Naive thymus-derived CD8-positive, alpha-beta T cell (primary cell): ENCODE results near the gene BRDT. TPM values are rescaled to one million over a fixed set of nuclear protein-coding genes. Genes with fewer than 3 reads are reported as not detected.

Experiments used
- ATAC-seq, 2 donors: fragments of 150-1000 bp; cut with Tn5 transposase in 1 of 2; sonication (Bioruptor Pico), chemical (Tn5 transposase) in 1 of 2; 1 replicate in 1 of 2; 2 replicates in 1 of 2; pipeline ENCODE4 v1.10.0; 2021; ENCODE audit warnings: mild to moderate bottlenecking in 2 of 2, moderate library complexity in 2 of 2
- POLR2A ChIA-PET: fragments of 350-600 bp; sonication (Branson Sonifier 250); formaldehyde crosslinking; loops from one replicate; lab custom pipeline; 2021; ENCODE audit warnings: antibody characterized with exemption; lab: Charles Lee
- DNase-seq, 10 donors: peaks; one replicate each; pipeline versions ENCODE4 v3.0.0 to v3.0.0-alpha.2; 2020 to 2022
- H3K27ac Mint-ChIP-seq, 10 donors: one replicate each; pipeline ENCODE4 v1.8.0; 2020 to 2022; ENCODE audit warnings: mild to moderate bottlenecking in 10 of 10, mixed read lengths in 10 of 10, moderate library complexity in 4 of 10, inconsistent platforms in 1 of 10
- H3K27me3 Mint-ChIP-seq, 5 donors: one replicate each; pipeline ENCODE4 v1.8.0; 2021 to 2022; ENCODE audit warnings: mixed read lengths in 5 of 5
- H3K36me3 Mint-ChIP-seq, 3 donors: one replicate each; pipeline ENCODE4 v1.8.0; 2020 to 2022; ENCODE audit warnings: mixed read lengths in 3 of 3, mild to moderate bottlenecking in 2 of 3, inconsistent platforms in 1 of 3
- H3K4me1 Mint-ChIP-seq, 4 donors: one replicate each; pipeline ENCODE4 v1.8.0; 2021 to 2022; ENCODE audit warnings: mixed read lengths in 4 of 4
- H3K4me3 Mint-ChIP-seq, 10 donors: one replicate each; pipeline ENCODE4 v1.8.0; 2020 to 2022; ENCODE audit warnings: mild to moderate bottlenecking in 10 of 10, mixed read lengths in 10 of 10, moderate library complexity in 6 of 10, inconsistent platforms in 1 of 10
- H3K9me3 Mint-ChIP-seq, 9 donors: one replicate each; pipeline ENCODE4 v1.8.0; 2020 to 2022; ENCODE audit warnings: mixed read lengths in 9 of 9, mild to moderate bottlenecking in 3 of 9, inconsistent platforms in 1 of 9, moderate library complexity in 1 of 9
- polyA plus RNA-seq, 3 donors: library from polyadenylated mRNA; unstranded; fragments of 300-500 nt; fragmentation: Illumina TruSeq; gene quantifications; one replicate each; pipeline ENCODE4 v1.2.3, GENCODE V29; 2021
- total RNA-seq, 8 experiments: library from RNA in 2 of 8; stranded (reverse) in 2 of 8; gene quantifications; one replicate each; pipeline ENCODE4 v1.2.3 and lab custom pipeline; 2021 to 2026

Gene BRDT
- total RNA-seq, result not detected
- polyA plus RNA-seq, result not detected
- total RNA-seq (lab: John Stamatoyannopoulos, UW), result 0 reads per million in 6 experiments

DNA sequence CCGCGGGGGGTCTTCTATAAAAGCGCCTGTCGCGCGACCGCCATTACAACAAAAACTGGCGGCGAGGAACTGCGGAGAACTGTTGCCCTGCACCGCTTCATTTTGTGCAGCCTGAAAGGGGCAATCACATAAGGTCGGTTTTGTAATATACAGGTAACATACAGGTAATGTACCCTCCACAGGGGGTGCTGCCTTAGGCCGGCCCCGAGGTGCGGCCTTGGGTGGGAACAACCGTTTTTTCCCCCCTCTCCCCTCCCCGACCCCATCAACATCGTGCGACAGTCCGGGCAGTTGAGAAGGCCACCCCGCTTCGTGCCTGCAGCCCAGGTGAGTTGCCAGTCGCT, at the start of gene BRDT:
BRDT (plus strand) TSS at position 46 of the 344 bp plus-strand sequence. CDS start 13,354 bp downstream, outside the sequence.
- H3K4me3 Mint-ChIP-seq, result peak within 1 kb of the TSS; percentile 50 to 81 (median 58)
- ATAC-seq (no peak), DNase-seq (no peak)
- H3K36me3 Mint-ChIP-seq, result peaks cover 0 to 6% (median 1%) of the 10 kb centered on the region in 3 donors
- peak within 1 kb of the TSS; percentile 55 to 96 (median 86) for H3K27ac Mint-ChIP-seq
- H3K9me3 Mint-ChIP-seq, result peaks cover 0 to 4% (median 0%) of the 10 kb centered on the region in 9 donors
- H3K4me1 Mint-ChIP-seq, result peaks cover 9 to 15% (median 11%) of the 10 kb centered on the region in 4 donors
- H3K27me3 Mint-ChIP-seq, result peaks cover 0 to 5% (median 0%) of the 10 kb centered on the region in 5 donors
- POLR2A ChIA-PET, result no interaction called here

DNA sequence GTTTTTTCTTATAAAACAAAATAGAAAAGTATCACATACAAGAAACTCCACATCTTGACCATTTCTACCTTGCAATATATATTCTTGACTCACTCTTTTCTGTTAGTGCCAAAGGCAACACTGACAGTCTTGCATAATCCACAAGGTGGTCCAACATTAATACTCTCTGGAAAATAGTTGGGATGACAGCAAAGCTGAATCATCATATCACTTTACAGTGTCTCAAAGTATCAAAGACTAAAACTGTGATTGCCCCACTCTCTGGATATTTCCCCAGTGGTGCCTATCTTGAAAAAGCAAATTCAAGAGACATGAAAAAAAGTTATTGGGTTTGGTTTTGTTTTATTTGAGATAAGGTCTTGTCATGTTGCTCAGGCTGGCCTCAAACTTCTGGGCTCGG, 48.6 kb upstream of the BRDT start:
- no peak for ATAC-seq
- Mint-ChIP-seq H3K4me3 (no peak overlapping the region), H3K9me3 (no peaks in the 10 kb centered on the region)

DNA sequence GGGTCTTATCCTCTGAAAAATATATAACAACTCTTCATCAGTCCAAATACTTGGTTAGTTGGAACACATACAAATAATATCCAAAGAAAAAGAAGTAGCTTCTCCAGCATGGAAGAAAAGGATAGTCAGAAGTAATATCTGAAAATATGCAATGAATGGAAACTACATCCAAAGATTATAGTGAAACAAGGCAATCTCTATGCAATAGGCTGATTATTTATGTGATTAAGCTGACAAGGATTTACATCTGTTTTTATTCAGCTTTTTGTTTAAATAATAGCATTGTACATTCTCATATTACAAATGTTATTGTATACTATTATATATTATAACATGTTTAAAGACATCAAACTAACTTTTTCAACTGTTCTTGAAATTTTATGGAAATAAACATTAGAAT, 48.0 kb upstream of the BRDT start:
- Mint-ChIP-seq H3K27me3 (peaks cover 0 to 5% (median 3%) of the 10 kb centered on the region in 5 donors), H3K9me3 (no peaks in the 10 kb centered on the region), H3K36me3 (no peaks in the 10 kb centered on the region), H3K4me1 (peaks cover 0 to 2% (median 0%) of the 10 kb centered on the region in 4 donors), H3K27ac (no peak overlapping the region), H3K4me3 (no peak overlapping the region)
- DNase-seq (no peak), ATAC-seq (no peak)
- POLR2A ChIA-PET, result interaction anchor here (1.1 kb wide), 1 partner anchor 97 kb away, joined by 3 read pairs; no protein-coding TSS in a partner anchor

More for the DNA sequence above, 48.6 kb upstream of the BRDT start:
- POLR2A ChIA-PET, result no interaction called here
- no peak overlapping the region for H3K27ac Mint-ChIP-seq
- H3K4me1 Mint-ChIP-seq, result peaks cover 5 to 9% (median 6%) of the 10 kb centered on the region in 4 donors
- no peak for DNase-seq
- no peaks in the 10 kb centered on the region for H3K36me3 Mint-ChIP-seq
- H3K27me3 Mint-ChIP-seq, result peaks cover 0 to 7% (median 3%) of the 10 kb centered on the region in 5 donors

DNA sequence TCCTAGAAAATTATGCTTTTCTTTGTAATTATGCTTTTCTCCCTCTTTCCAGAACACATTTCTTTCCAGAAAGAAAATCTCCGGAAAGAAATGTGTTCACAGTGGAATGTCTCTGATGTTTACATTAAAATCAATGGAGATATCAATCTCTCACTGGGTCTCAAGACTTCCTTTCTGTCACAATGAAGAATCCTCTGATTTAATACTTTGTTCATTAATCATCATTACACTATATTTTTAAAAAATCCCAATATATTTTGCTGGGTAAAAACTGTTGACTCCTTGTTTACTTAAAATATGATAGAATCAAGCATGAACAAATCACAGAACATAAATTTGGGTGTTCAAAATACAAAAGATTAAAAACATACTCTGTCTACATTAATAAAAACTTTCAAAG, 36.9 kb upstream of the BRDT start:
- Mint-ChIP-seq H3K36me3 (peaks cover 0 to 1% (median 0%) of the 10 kb centered on the region in 3 donors), H3K9me3 (no peaks in the 10 kb centered on the region), H3K4me3 (no peak overlapping the region), H3K27me3 (peaks cover 0 to 2% (median 0%) of the 10 kb centered on the region in 5 donors), H3K27ac (no peak overlapping the region), H3K4me1 (no peaks in the 10 kb centered on the region)
- ATAC-seq, result no peak
- DNase-seq, result no peak
- POLR2A ChIA-PET, result interaction anchor here (0.7 kb wide), 1 partner anchor 408 kb away, joined by 3 read pairs; no protein-coding TSS in a partner anchor

DNA sequence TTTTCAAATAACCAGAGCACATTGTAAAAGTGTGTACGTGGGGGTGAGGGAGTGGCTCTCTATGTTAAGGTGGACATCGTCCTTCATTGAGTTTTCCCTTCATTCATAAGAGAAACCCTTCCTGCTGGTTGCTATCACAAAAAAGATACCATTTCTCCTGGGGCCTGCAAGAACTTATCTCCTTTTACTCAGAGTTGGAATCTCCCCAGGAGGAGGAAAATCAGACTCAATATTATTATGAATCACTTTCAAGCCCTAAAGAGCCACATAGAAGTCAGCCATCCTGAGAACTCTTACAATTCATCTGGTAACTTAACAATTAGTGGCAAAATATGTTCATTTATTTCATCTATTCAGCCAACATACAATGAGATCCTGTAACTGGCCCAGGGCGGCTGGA, 36.2 kb upstream of the BRDT start:
- POLR2A ChIA-PET, result no interaction called here
- Mint-ChIP-seq H3K9me3 (no peaks in the 10 kb centered on the region), H3K27ac (no peak overlapping the region), H3K36me3 (peaks cover 0 to 1% (median 0%) of the 10 kb centered on the region in 3 donors), H3K4me1 (no peaks in the 10 kb centered on the region), H3K27me3 (peaks cover 0 to 2% (median 0%) of the 10 kb centered on the region in 5 donors), H3K4me3 (no peak overlapping the region)
- ATAC-seq (no peak), DNase-seq (no peak)

DNA sequence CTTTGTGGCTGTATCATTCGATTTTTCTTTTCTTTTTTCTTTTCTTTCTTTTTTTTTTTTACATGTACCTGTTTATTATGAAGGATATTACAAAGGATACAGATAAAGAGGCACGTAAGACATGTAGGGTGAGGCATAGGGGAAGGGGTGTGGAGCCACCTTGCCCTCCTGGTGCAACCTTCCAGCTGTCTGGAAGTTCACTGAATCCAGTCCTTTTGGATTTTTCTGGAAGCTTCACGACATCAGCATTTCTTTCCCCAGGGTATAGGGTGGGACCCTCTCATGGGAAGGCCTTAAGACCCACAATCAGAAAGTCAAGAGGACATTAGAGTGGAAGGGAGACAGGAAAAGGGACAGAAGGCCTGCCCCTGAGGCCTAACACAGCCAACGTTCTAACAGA, 33.2 kb upstream of the BRDT start:
- Mint-ChIP-seq H3K27ac (no peak overlapping the region), H3K36me3 (no peaks in the 10 kb centered on the region), H3K4me1 (no peaks in the 10 kb centered on the region), H3K4me3 (no peak overlapping the region), H3K9me3 (no peaks in the 10 kb centered on the region), H3K27me3 (peaks cover 0 to 2% (median 0%) of the 10 kb centered on the region in 5 donors)
- no peak for DNase-seq
- POLR2A ChIA-PET, result no interaction called here
- no peak for ATAC-seq

DNA sequence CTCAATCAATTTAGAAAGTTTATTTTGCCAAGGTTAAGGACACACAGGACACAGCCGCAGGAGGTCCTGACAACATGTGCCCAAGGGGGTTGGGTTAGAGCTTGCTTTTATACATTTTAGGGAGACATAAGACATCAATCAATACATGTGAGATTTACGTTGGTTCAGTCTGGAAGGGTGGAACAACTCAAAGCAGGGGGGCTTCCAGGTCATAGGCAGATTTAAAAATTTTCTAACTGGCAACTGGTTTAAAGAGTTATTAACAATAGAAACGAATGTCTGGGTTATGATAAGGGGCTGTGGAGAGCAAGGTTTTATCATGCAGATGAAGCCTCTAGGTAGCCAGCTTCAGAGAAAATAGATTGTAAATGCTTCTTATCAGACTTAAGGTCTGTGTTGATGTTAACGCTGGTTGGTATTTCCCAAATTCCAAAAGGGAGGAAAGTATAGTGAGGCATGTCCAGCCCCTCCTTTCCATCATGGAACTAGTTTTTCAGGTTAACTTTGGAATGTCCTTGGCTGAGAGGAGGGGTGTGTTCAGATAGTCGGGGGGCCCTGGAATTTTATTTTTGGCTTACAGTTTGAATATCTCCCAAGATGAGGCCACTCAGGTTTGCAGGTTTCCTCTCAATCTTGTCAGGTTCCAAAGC, 32.3 kb upstream of the BRDT start:
- DNase-seq (no peak), ATAC-seq (no peak)
- Mint-ChIP-seq H3K9me3 (no peaks in the 10 kb centered on the region), H3K27ac (no peak overlapping the region), H3K27me3 (peaks cover 0 to 2% (median 0%) of the 10 kb centered on the region in 5 donors), H3K4me1 (no peaks in the 10 kb centered on the region), H3K36me3 (no peaks in the 10 kb centered on the region), H3K4me3 (no peak overlapping the region)
- POLR2A ChIA-PET, result no interaction called here

DNA sequence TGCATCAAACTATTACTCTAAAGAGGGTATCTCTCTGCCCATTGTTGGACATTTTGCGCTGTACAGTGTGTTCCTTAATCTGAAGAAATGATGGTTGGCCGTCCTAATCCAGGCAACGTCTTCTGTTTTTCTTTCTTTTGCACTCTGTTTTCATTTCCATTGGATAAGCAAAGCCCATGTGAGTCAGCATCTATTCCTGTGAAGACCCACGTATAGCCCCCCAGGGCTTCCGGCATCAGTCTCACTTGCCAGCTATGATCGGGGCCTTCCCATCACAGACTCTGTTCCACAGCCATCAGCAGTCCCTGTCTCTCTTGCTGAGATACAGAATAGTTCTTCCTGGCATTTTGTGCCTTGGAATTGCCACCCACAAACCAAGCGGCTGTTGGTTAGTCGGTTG, 29.2 kb upstream of the BRDT start:
- Mint-ChIP-seq H3K27ac (no peak overlapping the region), H3K4me3 (no peak overlapping the region), H3K9me3 (no peaks in the 10 kb centered on the region), H3K27me3 (peaks cover 0 to 2% (median 0%) of the 10 kb centered on the region in 5 donors), H3K4me1 (peaks cover 0 to 4% (median 0%) of the 10 kb centered on the region in 4 donors), H3K36me3 (no peaks in the 10 kb centered on the region)
- DNase-seq, result no peak
- POLR2A ChIA-PET, result no interaction called here
- no peak for ATAC-seq

DNA sequence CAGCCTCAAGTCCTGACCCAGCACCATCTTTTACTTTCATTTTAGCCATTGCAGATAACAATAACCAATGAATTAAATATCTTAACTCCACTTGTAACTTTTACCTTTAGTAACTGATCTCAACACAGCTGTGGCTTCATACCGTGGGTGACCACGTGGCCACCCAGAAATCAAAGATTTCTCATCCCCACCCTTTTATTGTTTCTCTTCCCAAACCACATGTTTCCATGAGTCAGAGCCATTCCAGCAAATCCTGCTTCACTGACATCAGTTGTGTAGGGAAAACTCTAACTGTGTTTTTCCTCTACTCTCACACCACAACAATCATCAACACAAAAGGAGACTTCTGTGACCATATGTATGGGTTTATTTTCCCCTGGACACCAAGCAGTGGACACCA, 25.1 kb upstream of the BRDT start:
- no peak for DNase-seq
- POLR2A ChIA-PET, result no interaction called here
- peak overlapping the region in 2 of 10 donors; percentile 6 to 27 for H3K27ac Mint-ChIP-seq

DNA sequence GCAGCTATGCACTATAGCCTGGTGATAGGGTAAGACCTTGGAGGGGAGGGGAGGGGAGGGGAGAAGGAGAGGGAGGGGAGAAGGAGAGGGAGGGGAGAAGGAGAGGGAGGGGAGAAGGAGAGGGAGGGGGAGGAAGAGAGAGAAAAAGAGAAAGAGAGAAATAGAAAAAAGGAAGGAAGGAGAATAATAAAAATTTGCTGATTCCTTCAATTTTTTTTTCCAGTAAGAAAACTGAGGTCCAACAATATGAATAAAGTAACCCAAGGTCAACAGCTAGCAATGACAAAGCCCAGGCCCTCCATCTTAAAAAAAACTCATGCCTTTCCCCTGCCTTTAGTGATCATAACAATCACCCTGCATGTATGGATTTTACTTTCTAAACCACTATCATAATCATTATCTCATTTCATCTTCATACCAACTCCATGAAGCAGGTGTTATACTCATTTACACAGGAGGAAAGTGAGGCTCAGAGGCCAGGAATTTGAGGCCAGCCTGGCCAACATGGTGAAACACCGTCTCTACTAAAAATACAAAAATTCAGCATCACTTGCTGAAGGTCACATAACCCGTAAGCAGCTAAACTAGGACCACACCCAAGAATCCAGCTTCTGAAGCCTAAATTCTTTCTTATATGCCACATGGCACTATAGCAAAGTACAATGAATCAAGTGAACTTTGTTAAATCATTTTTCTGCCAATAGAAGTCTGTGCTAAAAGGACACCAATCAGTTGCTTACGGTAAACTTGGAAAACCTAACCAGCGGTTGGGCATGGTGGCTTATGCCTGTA, 23.4 kb upstream of the BRDT start:
- Mint-ChIP-seq H3K27me3 (no peaks in the 10 kb centered on the region), H3K36me3 (no peaks in the 10 kb centered on the region), H3K9me3 (no peaks in the 10 kb centered on the region), H3K4me1 (peaks cover 0 to 4% (median 0%) of the 10 kb centered on the region in 4 donors), H3K4me3 (no peak overlapping the region), H3K27ac (peak overlapping the region in 1 of 10 donors; percentile 60)
- POLR2A ChIA-PET, result no interaction called here
- ATAC-seq, result no peak
- no peak for DNase-seq

More for the DNA sequence above, 25.1 kb upstream of the BRDT start:
- Mint-ChIP-seq H3K4me3 (no peak overlapping the region), H3K36me3 (no peaks in the 10 kb centered on the region), H3K9me3 (no peaks in the 10 kb centered on the region), H3K27me3 (peaks cover 0 to 2% (median 0%) of the 10 kb centered on the region in 5 donors), H3K4me1 (peaks cover 0 to 4% (median 0%) of the 10 kb centered on the region in 4 donors)
- no peak for ATAC-seq

DNA sequence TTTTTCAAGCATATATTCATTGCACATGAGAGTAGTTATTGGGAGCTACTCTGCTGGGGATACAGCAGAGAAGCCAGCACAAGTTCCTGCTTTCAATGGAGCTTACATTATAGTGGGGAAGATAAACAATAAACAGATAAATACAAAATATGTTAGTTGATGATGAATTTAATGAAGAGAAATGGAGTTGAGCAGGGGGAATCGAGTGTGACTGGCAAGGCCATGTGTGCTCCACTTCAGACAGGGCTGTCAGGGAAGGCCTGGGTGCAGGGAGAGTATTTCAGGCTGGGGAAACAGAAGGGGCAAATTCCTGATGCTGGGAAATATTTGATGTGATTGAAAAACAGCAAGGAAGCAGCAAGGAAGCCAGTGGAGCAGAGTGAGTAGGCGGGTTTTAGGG, 21.2 kb upstream of the BRDT start:
- H3K4me3 Mint-ChIP-seq, result no peak overlapping the region
- H3K9me3 Mint-ChIP-seq, result no peaks in the 10 kb centered on the region
- H3K4me1 Mint-ChIP-seq, result peaks cover 0 to 4% (median 0%) of the 10 kb centered on the region in 4 donors
- no peaks in the 10 kb centered on the region for H3K36me3 Mint-ChIP-seq
- POLR2A ChIA-PET, result no interaction called here
- H3K27me3 Mint-ChIP-seq, result no peaks in the 10 kb centered on the region
- H3K27ac Mint-ChIP-seq, result peak overlapping the region in 2 of 10 donors; percentile 46 to 68
- ATAC-seq (no peak), DNase-seq (no peak)

DNA sequence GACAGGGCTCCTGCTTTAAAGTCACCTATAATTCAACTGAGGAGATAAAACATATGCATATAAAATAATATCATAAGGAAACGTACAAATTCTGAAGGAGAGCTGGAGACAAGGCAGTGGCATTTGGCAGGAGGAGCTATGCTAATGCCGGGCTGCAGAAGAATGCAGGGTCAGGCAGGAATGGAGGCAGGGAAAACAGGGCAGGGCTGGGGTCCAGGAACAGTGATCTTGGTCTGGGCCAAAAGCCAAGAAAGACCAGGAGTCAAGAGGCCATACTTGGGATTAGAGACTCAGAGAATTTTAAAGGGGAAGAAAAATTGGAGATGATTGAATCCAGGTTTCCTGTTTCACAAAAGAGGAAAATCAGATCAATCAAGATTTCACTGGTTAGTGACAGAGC, 20.0 kb upstream of the BRDT start:
- ATAC-seq (no peak), DNase-seq (no peak)
- H3K4me3 Mint-ChIP-seq, result no peak overlapping the region
- H3K4me1 Mint-ChIP-seq, result no peaks in the 10 kb centered on the region
- H3K27me3 Mint-ChIP-seq, result no peaks in the 10 kb centered on the region
- peak overlapping the region in 1 of 10 donors; percentile 52 for H3K27ac Mint-ChIP-seq
- POLR2A ChIA-PET, result no interaction called here
- no peaks in the 10 kb centered on the region for H3K36me3 Mint-ChIP-seq
- H3K9me3 Mint-ChIP-seq, result no peaks in the 10 kb centered on the region

DNA sequence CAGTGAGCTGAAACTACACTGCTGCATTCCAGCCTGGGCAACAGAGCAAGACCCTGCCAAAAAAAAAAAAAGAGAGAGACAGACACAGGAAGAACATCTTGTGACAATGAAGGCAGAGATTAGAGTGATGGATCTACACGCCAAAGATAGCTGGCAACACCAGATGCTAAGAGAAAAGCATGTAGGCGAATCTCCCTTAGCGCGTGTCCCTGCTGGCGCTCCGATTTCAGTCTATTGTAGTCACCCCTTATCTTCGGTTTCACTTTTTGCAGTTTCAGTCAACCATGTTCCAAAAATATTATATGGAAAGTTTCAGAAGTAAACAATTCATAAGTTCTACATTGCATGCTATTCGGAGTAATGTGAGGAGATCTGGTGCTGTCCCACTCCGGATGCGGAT, 11.6 kb upstream of the BRDT start:
- H3K36me3 Mint-ChIP-seq, result peaks cover 0 to 5% (median 0%) of the 10 kb centered on the region in 3 donors
- peaks cover 0 to 1% (median 0%) of the 10 kb centered on the region in 5 donors for H3K27me3 Mint-ChIP-seq
- DNase-seq (no peak), ATAC-seq (no peak)
- H3K27ac Mint-ChIP-seq, result no peak overlapping the region
- H3K9me3 Mint-ChIP-seq, result peaks cover 0 to 6% (median 3%) of the 10 kb centered on the region in 9 donors
- POLR2A ChIA-PET, result no interaction called here
- no peaks in the 10 kb centered on the region for H3K4me1 Mint-ChIP-seq
- no peak overlapping the region for H3K4me3 Mint-ChIP-seq
